Right cardiac atrium (tissue), 5 donors: Measurements from ENCODE around the gene TRIM8. TPM values are rescaled to one million over a fixed set of nuclear protein-coding genes. Genes with fewer than 3 reads are reported as not detected.

Experiments used
- ATAC-seq, 2 donors: fragments of 200-7000 bp; cut with Tn5 transposase; one replicate each; pipeline versions ENCODE4 v1.8.0 to v1.9.1; 2020; ENCODE audit warnings: moderate library complexity in 2 of 2, mild to moderate bottlenecking in 1 of 2
- DNase-seq, 3 donors: peaks; one replicate each; pipeline ENCODE4 v3.0.0-alpha.2; 2020
- H3K27ac ChIP-seq: one replicate; pipeline ENCODE4 v1.5.1; 2013; ENCODE audit warnings: mild to moderate bottlenecking, low read length, control low read depth, moderate library complexity
- H3K27me3 ChIP-seq: one replicate; pipeline ENCODE4 v1.6.1; 2013; ENCODE audit not compliant: control insufficient read depth, insufficient read depth
- H3K4me1 ChIP-seq: one replicate; pipeline ENCODE4 v1.6.1; 2013; ENCODE audit warnings: low read length; ENCODE audit not compliant: control insufficient read depth, insufficient read depth
- H3K4me3 ChIP-seq: one replicate; pipeline ENCODE4 v1.5.1; 2013; ENCODE audit warnings: low read length, control low read depth
- H3K9me3 ChIP-seq: one replicate; pipeline ENCODE4 v1.6.1; 2013; ENCODE audit warnings: low read length; ENCODE audit not compliant: control insufficient read depth
- WGBS: extraction: QIAGEN DNeasy Blood & Tissue Kit; methylation state at CpG from one replicate; pipeline ENCODE4 v1.1.7; 2013; 5-methylcytosine and 5-hydroxymethylcytosine counted together
- intact Hi-C, 4 donors: fragments of 100-400 bp; cut with DNase I; formaldehyde crosslinking; loops; one replicate each; pipeline versions ENCODE4 v1.11.0 to v1.14.0; 2022 to 2023
- polyA plus RNA-seq: library from polyadenylated mRNA; stranded (reverse); fragments of 200-250 nt; gene quantifications from one replicate; pipeline ENCODE4 v1.2.3, GENCODE V29; 2013
- total RNA-seq, 4 donors: library from RNA; stranded (reverse); fragmentation: NEBNext Ultra II Directional; extraction: Animal tissue kit (Norgen Biotek cat#: 25700); gene quantifications; one replicate each; pipeline ENCODE4 v1.2.1, GENCODE V29; 2021
- donor health status: healthy with polysubstance abuse.
- donor health status: DM: no; HTN: yes; CAD: no.
- donor health status: DM: no; HTN: no; CAD: no.
- donor health status: DM: no; HTN: yes; CAD: no; lungs with severe emphysema.
- donor health status: DM: yes; HTN: yes; CAD: no.

Gene TRIM8
- total and polyA plus RNA-seq, 5 donors: 71.4 to 120 (median 108) TPM

GRCh38 chr10:102633287-102633686 lies 11.0 kb upstream of the TRIM8 start:
- peak overlapping the region; percentile 90 for H3K27ac ChIP-seq
- H3K4me3 ChIP-seq: no peak overlapping the region
- WGBS: 7% methylated on average over 6 of the region's 6 CpGs
- peak; percentile 42 to 70 for ATAC-seq
- intact Hi-C loops: no loop called here
- no peaks in the 10 kb centered on the region for H3K9me3 ChIP-seq
- peak; percentile 71 to 83 (median 82) for DNase-seq
- peaks cover 19% of the 10 kb centered on the region for H3K4me1 ChIP-seq
- no peaks in the 10 kb centered on the region for H3K27me3 ChIP-seq

- Histone ChIP-seq H3K27ac (peak overlapping the region; percentile 74), H3K4me3 (no peak overlapping the region), H3K27me3 (no peaks in the 10 kb centered on the region), H3K4me1 (peaks cover 18% of the 10 kb centered on the region), H3K9me3 (no peaks in the 10 kb centered on the region)
- peak; percentile 13 to 45 (median 43) for DNase-seq
- ATAC-seq: no peak
- 78% methylated on average over 5 of the region's 5 CpGs for WGBS
- intact Hi-C loops: no loop called here
Observed at GRCh38 chr10:102633848-102634247, 10.4 kb upstream of the TRIM8 start.

GRCh38 chr10:102634686-102635085 lies 9.6 kb upstream of the TRIM8 start:
- peaks cover 18% of the 10 kb centered on the region for H3K4me1 ChIP-seq
- H3K27ac ChIP-seq: no peak overlapping the region
- intact Hi-C loops: no loop called here
- H3K27me3 ChIP-seq: no peaks in the 10 kb centered on the region
- DNase-seq (peak in 2 of 3 donors; percentile 25 to 28), ATAC-seq (no peak)
- no peaks in the 10 kb centered on the region for H3K9me3 ChIP-seq
- 77% methylated on average over 4 of the region's 4 CpGs for WGBS
- H3K4me3 ChIP-seq: no peak overlapping the region

- Histone ChIP-seq H3K9me3 (no peaks in the 10 kb centered on the region), H3K27ac (no peak overlapping the region), H3K4me3 (no peak overlapping the region), H3K27me3 (no peaks in the 10 kb centered on the region), H3K4me1 (peaks cover 18% of the 10 kb centered on the region)
- ATAC-seq (no peak), DNase-seq (peak in 2 of 3 donors; percentile 12 to 30)
- intact Hi-C loops: no loop called here
- WGBS: 35% methylated on average over 4 of the region's 4 CpGs
Observed at GRCh38 chr10:102635377-102635776, 8.9 kb upstream of the TRIM8 start.

- no peaks in the 10 kb centered on the region for H3K4me1 ChIP-seq
- no peak overlapping the region for H3K27ac ChIP-seq
- 11% methylated on average over 2 of the region's 2 CpGs for WGBS
- no peak for DNase-seq
- H3K9me3 ChIP-seq: no peaks in the 10 kb centered on the region
- ATAC-seq: no peak
- H3K27me3 ChIP-seq: no peaks in the 10 kb centered on the region
- intact Hi-C loops: no loop called here
- no peak overlapping the region for H3K4me3 ChIP-seq
Observed at GRCh38 chr10:102639537-102639936, 4.7 kb upstream of the TRIM8 start.

- Histone ChIP-seq H3K4me1 (no peaks in the 10 kb centered on the region), H3K27me3 (no peaks in the 10 kb centered on the region), H3K4me3 (peak overlapping the region; percentile 67), H3K27ac (peak overlapping the region; percentile 50), H3K9me3 (no peaks in the 10 kb centered on the region)
- ATAC-seq (no peak), DNase-seq (peak in 2 of 3 donors; percentile 6 to 17)
- WGBS: 29% methylated on average over 7 of the region's 7 CpGs
- intact Hi-C loops: no loop called here
Observed at GRCh38 chr10:102641402-102641801, 2.9 kb upstream of the TRIM8 start.

- intact Hi-C loops: no loop called here
- DNase-seq (peak; percentile 99 to 100 (median 100)), ATAC-seq (peak; percentile 79 to 86)
- Histone ChIP-seq H3K4me1 (no peaks in the 10 kb centered on the region), H3K4me3 (peak overlapping the region; percentile 93), H3K27me3 (no peaks in the 10 kb centered on the region), H3K27ac (peak overlapping the region; percentile 96), H3K9me3 (no peaks in the 10 kb centered on the region)
- WGBS: under 1% methylated on average over 77 of the region's 77 CpGs
Observed at GRCh38 chr10:102641880-102642735, 2.2 kb upstream of the TRIM8 start.

- Histone ChIP-seq H3K4me3 (peak overlapping the region; percentile 93), H3K9me3 (no peaks in the 10 kb centered on the region), H3K4me1 (peaks cover 6% of the 10 kb centered on the region), H3K27me3 (no peaks in the 10 kb centered on the region), H3K27ac (peak overlapping the region; percentile 96)
- intact Hi-C loops: no loop called here
- DNase-seq (peak; percentile 74 to 90 (median 89)), ATAC-seq (peak in 1 of 2 donors; percentile 9)
- under 1% methylated on average over 45 of the region's 45 CpGs for WGBS
Observed at GRCh38 chr10:102642736-102643335, 1.4 kb upstream of the TRIM8 start.

GRCh38 chr10:102643336-102644065 lies 778 bp upstream of the TRIM8 start:
- WGBS: under 1% methylated on average over 76 of the region's 76 CpGs
- H3K27ac ChIP-seq: peak overlapping the region; percentile 98
- peaks cover 12% of the 10 kb centered on the region for H3K4me1 ChIP-seq
- DNase-seq (peak; percentile 74 to 89 (median 89)), ATAC-seq (peak; percentile 5 to 28)
- no peaks in the 10 kb centered on the region for H3K9me3 ChIP-seq
- peak overlapping the region; percentile 93 for H3K4me3 ChIP-seq
- intact Hi-C loops: no loop called here
- H3K27me3 ChIP-seq: no peaks in the 10 kb centered on the region

GRCh38 chr10:102644646-102645387 lies 538 bp downstream of the TRIM8 start:
- WGBS: under 1% methylated on average over 62 of the region's 62 CpGs
- peaks cover 25% of the 10 kb centered on the region for H3K4me1 ChIP-seq
- peak; percentile 84 to 94 (median 94) for DNase-seq

More at GRCh38 chr10:102644646-102645387, 538 bp downstream of the TRIM8 start:
- Histone ChIP-seq H3K4me3 (peak overlapping the region; percentile 93), H3K27ac (peak overlapping the region; percentile 98), H3K27me3 (no peaks in the 10 kb centered on the region), H3K9me3 (no peaks in the 10 kb centered on the region)
- ATAC-seq: peak; percentile 9
- intact Hi-C loops: loop anchor here in 2 of 4 donors (5.0 kb wide), 2 partner anchors 48 to 67 kb away; partner anchors contain the start of genes ARL3 (in 1 of the 2) and SFXN2 (in 1 of the 2)
